ENCODE data around the gene TUT1.

GRCh38 chr11:62566247-62566646 lies 25.1 kb downstream of the TUT1 start:
- no peak for TF ChIP-seq EZH2phosphoT487 (IDR thresholded peaks at IDR 0.05; ENCODE audit: low read depth)
- no peak for TF ChIP-seq CTCF (IDR thresholded peaks at IDR 0.05; ENCODE audit: low read depth, low read length)
